H1 (cell line): ENCODE measurements around the gene SCAI. TPM values are rescaled to one million over a fixed set of nuclear protein-coding genes. Genes with fewer than 3 reads are reported as not detected.

Source experiments
- CTCF ChIA-PET: fragments of 300-600 bp; sonication (Branson Sonifier 250); formaldehyde crosslinking; loops from one replicate; lab custom pipeline; 2021; ENCODE audit not compliant: partially characterized antibody; lab: Charles Lee
- POLR2A ChIA-PET: fragments of 300-600 bp; sonication (Branson Sonifier 250); formaldehyde crosslinking; loops from one replicate; lab custom pipeline; 2021; ENCODE audit warnings: inconsistent platforms; ENCODE audit not compliant: partially characterized antibody; lab: Charles Lee
- DNase-seq, 2 experiments: peaks; one replicate each; pipeline versions ENCODE4 v3.0.0 to v3.0.0-alpha.2; 2010 to 2022; ENCODE audit warnings: low spot score in 2 of 2, low read depth in 1 of 2, mixed read lengths in 1 of 2
- FAIRE-seq: peaks from 2 replicates; lab custom pipeline; 2011; peaks lifted over from hg19 to GRCh38; lab: Jason Lieb, UNC
- H2AFZ ChIP-seq: 2 replicates; pipeline ENCODE4 v1.8.1; 2012; ENCODE audit warnings: low read length, inconsistent platforms
- H2AK5ac ChIP-seq: 2 replicates; pipeline ENCODE4 v1.6.1; 2013; ENCODE audit warnings: low read depth, low read length
- H2BK120ac ChIP-seq: replicated peaks from 2 replicates; pipeline ENCODE3; 2013; ENCODE audit warnings: low read depth, low read length, inconsistent platforms
- H2BK12ac ChIP-seq: 2 replicates; pipeline ENCODE4 v1.6.1; 2013; ENCODE audit warnings: low read depth, low read length
- H2BK15ac ChIP-seq: 2 replicates; pipeline ENCODE4 v1.6.1; 2013; ENCODE audit warnings: low read length
- H2BK20ac ChIP-seq: 2 replicates; pipeline ENCODE4 v1.6.1; 2013; ENCODE audit warnings: low read length
- H2BK5ac ChIP-seq: 2 replicates; pipeline ENCODE4 v1.6.1; 2013; ENCODE audit warnings: low read depth, low read length
- H3K14ac ChIP-seq: 2 replicates; pipeline ENCODE4 v1.6.1; 2013; ENCODE audit warnings: inconsistent platforms; ENCODE audit not compliant: insufficient read length
- H3K18ac ChIP-seq: 2 replicates; pipeline ENCODE4 v1.6.1; 2013; ENCODE audit warnings: low read length; ENCODE audit errors: extremely low read depth
- H3K23ac ChIP-seq: 2 replicates; pipeline ENCODE4 v1.6.1; 2013; ENCODE audit warnings: inconsistent platforms; ENCODE audit not compliant: insufficient read length
- H3K23me2 ChIP-seq: 2 replicates; pipeline ENCODE4 v1.6.1; 2013; ENCODE audit warnings: low read depth, low read length
- H3K27ac ChIP-seq: 2 replicates; pipeline ENCODE4 v1.6.1; 2011; ENCODE audit warnings: low read depth, low read length, inconsistent platforms
- H3K27me3 ChIP-seq, 4 experiments: replicated peaks in 1 of 4; 1 replicate in 1 of 4; 2 replicates in 3 of 4; pipeline versions ENCODE4 v1.6.1 to v1.8.1; 2011 to 2013; ENCODE audit warnings: low read length in 3 of 4, mild to moderate bottlenecking in 3 of 4, inconsistent platforms in 2 of 4, mixed read lengths in 2 of 4, moderate library complexity in 1 of 4; ENCODE audit not compliant: control insufficient read depth in 3 of 4, insufficient read depth in 3 of 4; ENCODE audit errors: extremely low read depth in 1 of 4
- H3K36me3 ChIP-seq, 4 experiments: 2 replicates each; pipeline versions ENCODE4 v1.6.1 to v1.8.1; 2011 to 2013; ENCODE audit warnings: mild to moderate bottlenecking in 4 of 4, low read length in 3 of 4, moderate library complexity in 2 of 4, control low read depth in 1 of 4, inconsistent platforms in 1 of 4; ENCODE audit not compliant: insufficient read depth in 4 of 4, control insufficient read depth in 2 of 4
- H3K4ac ChIP-seq: replicated peaks from 2 replicates; pipeline ENCODE3; 2013; ENCODE audit warnings: low read length, low read depth, mixed read lengths, inconsistent platforms; ENCODE audit not compliant: insufficient read length
- H3K4me1 ChIP-seq, 4 experiments: replicated peaks in 1 of 4; 1 replicate in 1 of 4; 2 replicates in 3 of 4; pipeline versions ENCODE4 v1.6.1 to v1.8.1; 2011 to 2013; ENCODE audit warnings: low read length in 3 of 4, inconsistent platforms in 2 of 4, mixed read lengths in 1 of 4; ENCODE audit not compliant: insufficient read depth in 4 of 4, control insufficient read depth in 3 of 4
- H3K4me2 ChIP-seq, 2 experiments: 2 replicates each; pipeline versions ENCODE4 v1.6.1 to v1.8.1; 2011 to 2013; ENCODE audit warnings: low read depth in 2 of 2, low read length in 2 of 2, control low read depth in 1 of 2, inconsistent platforms in 1 of 2, mild to moderate bottlenecking in 1 of 2; ENCODE audit not compliant: insufficient read depth in 1 of 2
- H3K4me3 ChIP-seq, 4 experiments: fragments of 200-600, 300-600 bp in 1 of 4; sonication (generic), shearing (Covaris generic), sonication (Bioruptor Twin) in 1 of 4; 2 replicates each; pipeline versions ENCODE4 v1.5.1 to v1.8.1; 2011 to 2016; ENCODE audit warnings: low read length in 4 of 4, low read depth in 3 of 4, control low read depth in 2 of 4, inconsistent platforms in 2 of 4, mild to moderate bottlenecking in 2 of 4, mixed read lengths in 1 of 4, moderate library complexity in 1 of 4; ENCODE audit not compliant: insufficient read depth in 2 of 4; ENCODE audit errors: extremely low read depth in 1 of 4
- H3K56ac ChIP-seq: replicated peaks from 2 replicates; pipeline ENCODE3; 2013; ENCODE audit warnings: low read depth, mild to moderate bottlenecking, mixed read lengths, low read length, inconsistent platforms; ENCODE audit not compliant: insufficient read length
- H3K79me1 ChIP-seq: 2 replicates; pipeline ENCODE4 v1.6.1; 2013; ENCODE audit warnings: low read depth, low read length, control low read depth
- H3K79me2 ChIP-seq, 2 experiments: 2 replicates each; pipeline versions ENCODE4 v1.6.1 to v1.8.1; 2012 to 2013; ENCODE audit warnings: low read length in 2 of 2, mild to moderate bottlenecking in 2 of 2, inconsistent platforms in 1 of 2; ENCODE audit not compliant: insufficient read depth in 2 of 2, control insufficient read depth in 1 of 2
- H3K9ac ChIP-seq, 4 experiments: replicated peaks in 1 of 4; 1 replicate in 1 of 4; 2 replicates in 3 of 4; pipeline versions ENCODE4 v1.6.1 to v1.8.1; 2011 to 2013; ENCODE audit warnings: low read depth in 3 of 4, low read length in 3 of 4, control low read depth in 2 of 4, mild to moderate bottlenecking in 2 of 4, moderate library complexity in 2 of 4, inconsistent platforms in 1 of 4; ENCODE audit errors: extremely low read depth in 1 of 4
- H3K9me3 ChIP-seq, 2 experiments: 2 replicates each; pipeline versions ENCODE4 v1.6.1 to v1.8.1; 2012 to 2013; ENCODE audit warnings: mild to moderate bottlenecking in 2 of 2, moderate library complexity in 2 of 2, control low read depth in 1 of 2, inconsistent platforms in 1 of 2, low read depth in 1 of 2, low read length in 1 of 2, mixed read lengths in 1 of 2; ENCODE audit not compliant: insufficient read depth in 2 of 2
- H4K20me1 ChIP-seq, 2 experiments: replicated peaks in 1 of 2; 2 replicates each; pipeline versions ENCODE3 to v1.8.1; 2011 to 2013; ENCODE audit warnings: inconsistent platforms in 2 of 2, low read length in 2 of 2, mild to moderate bottlenecking in 1 of 2; ENCODE audit not compliant: insufficient read depth in 2 of 2, control insufficient read depth in 1 of 2
- H4K5ac ChIP-seq: 2 replicates; pipeline ENCODE4 v1.6.1; 2013; ENCODE audit warnings: low read length, low read depth, mixed read lengths, inconsistent platforms; ENCODE audit not compliant: insufficient read length
- H4K8ac ChIP-seq: 2 replicates; pipeline ENCODE4 v1.8.0; 2013; ENCODE audit warnings: mild to moderate bottlenecking, moderate library complexity, low read length, inconsistent platforms; ENCODE audit not compliant: insufficient read depth; ENCODE audit errors: extremely low read depth
- H4K91ac ChIP-seq: replicated peaks from 2 replicates; pipeline ENCODE3; 2013; ENCODE audit warnings: low read length, mixed read lengths, inconsistent platforms; ENCODE audit not compliant: insufficient read length
- WGBS, 2 experiments: shearing (Covaris generic) in 1 of 2; methylation state at CpG; one replicate each; pipeline versions ENCODE4 v1.1.6 to v1.1.7; 2013 to 2015; ENCODE audit warnings: low lambda C conversion rate in 2 of 2, mixed read lengths in 2 of 2, inconsistent platforms in 1 of 2, low coverage in 1 of 2, missing lambda C conversion rate in 1 of 2; ENCODE audit not compliant: insufficient replicate concordance in 2 of 2, insufficient coverage in 1 of 2, insufficient read length in 1 of 2; ENCODE audit errors: extremely low coverage in 1 of 2, missing lambda C conversion rate in 1 of 2; 5-methylcytosine and 5-hydroxymethylcytosine counted together
- polyA plus RNA-seq, 7 experiments: library from polyadenylated mRNA; depleted of rRNA in 3 of 7; stranded (reverse) in 5 of 7; unstranded in 2 of 7; fragments of >200 nt in 5 of 7; fragments of 200-250 nt in 2 of 7; gene quantifications; 1 replicate in 5 of 7; 2 replicates in 1 of 7; 4 replicates in 1 of 7; pipeline versions ENCODE4 v1.2.1 to v1.2.3, GENCODE V29; 2011 to 2013; ENCODE audit warnings: missing spikeins in 2 of 7, mixed read lengths in 2 of 7
- total RNA-seq: library from RNA; stranded (reverse); fragmentation: NEBNext Ultra II Directional; extraction: Animal tissue kit (Norgen Biotek cat#: 25700); gene quantifications from 2 replicates; pipeline ENCODE4 v1.2.1, GENCODE V29; 2021

SCAI gene
- total and polyA plus RNA-seq, 2 of the 8 experiments (the other 6 are each of a cell fraction or from before 2014, with no cell fraction given), result 6.4 to 19.8 TPM

DNA sequence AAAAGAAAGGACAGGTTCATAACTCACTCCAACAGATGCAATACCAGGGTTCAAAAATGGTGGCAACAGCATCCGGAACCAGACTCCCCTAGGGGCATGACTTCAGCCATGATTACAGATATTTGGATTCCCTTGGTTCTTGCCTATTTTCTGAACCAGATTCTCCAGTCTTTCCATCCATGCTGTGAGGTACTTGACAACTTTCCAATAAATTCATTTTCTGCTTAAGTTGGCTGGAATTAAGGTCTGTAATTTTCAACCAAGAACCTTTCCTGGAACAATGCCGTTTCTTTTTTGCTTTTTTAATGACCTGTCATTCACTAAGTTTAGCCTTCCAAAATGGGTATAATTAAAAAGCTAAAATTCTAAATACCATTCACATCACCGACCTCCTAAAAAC, 52.2 kb downstream of the SCAI start:
- no peaks in the 10 kb centered on the region for H3K27me3 ChIP-seq
- H2AK5ac ChIP-seq, result no peak overlapping the region
- ChIA-PET POLR2A (no interaction called here), CTCF (no interaction called here)
- H2BK5ac ChIP-seq, result no peak overlapping the region
- H3K36me3 ChIP-seq, result no peaks in the 10 kb centered on the region
- no peak overlapping the region for H3K4me3 ChIP-seq
- H2BK12ac ChIP-seq, result no peak overlapping the region
- H3K79me1 ChIP-seq, result peaks cover 3% of the 10 kb centered on the region
- no peak overlapping the region for H2BK15ac ChIP-seq
- no peaks in the 10 kb centered on the region; the same call in 1 of the 2 replicates for H3K23me2 ChIP-seq
- no peak overlapping the region for H4K8ac ChIP-seq
- 0 out of 4 replicates have a peak, but pooled peaks cover 0 to under 1% of the 10 kb centered on the region in 2 experiments for H3K9me3 ChIP-seq
- WGBS, 2 experiments, result 86% methylated on average over 3 of the region's 3 CpGs; no CpG with 5 or more reads in 1 of the 2 experiments
- H4K91ac ChIP-seq, result no peak overlapping the region
- no peak overlapping the region for H4K5ac ChIP-seq
- peaks cover 0 to 2% of the 10 kb centered on the region in 2 experiments for H4K20me1 ChIP-seq
- H2AFZ ChIP-seq, result no peak overlapping the region
- H2BK120ac ChIP-seq, result no peak overlapping the region
- no peak overlapping the region for H3K14ac ChIP-seq
- H3K9ac ChIP-seq, result no peak overlapping the region
- no peaks in the 10 kb centered on the region for H3K4me1 ChIP-seq
- H2BK20ac ChIP-seq, result no peak overlapping the region
- peaks cover 0 to 18% of the 10 kb centered on the region in 2 experiments; a peak in 1 of 4 replicates for H3K79me2 ChIP-seq
- no peak for DNase-seq
- no peak overlapping the region for H3K27ac ChIP-seq
- H3K4ac ChIP-seq, result no peak overlapping the region
- no peak overlapping the region for H3K23ac ChIP-seq
- no peak overlapping the region for H3K56ac ChIP-seq
- no peak overlapping the region for H3K18ac ChIP-seq
- FAIRE-seq, result no peak
- no peak overlapping the region for H3K4me2 ChIP-seq
